ENCODE data around the gene HDAC9. TPM values are rescaled to one million over a fixed set of nuclear protein-coding genes. Genes with fewer than 3 reads are reported as not detected.

Gene HDAC9
- total RNA-seq, 1 experiment from 2014 or later, result 7.7 TPM

DNA sequence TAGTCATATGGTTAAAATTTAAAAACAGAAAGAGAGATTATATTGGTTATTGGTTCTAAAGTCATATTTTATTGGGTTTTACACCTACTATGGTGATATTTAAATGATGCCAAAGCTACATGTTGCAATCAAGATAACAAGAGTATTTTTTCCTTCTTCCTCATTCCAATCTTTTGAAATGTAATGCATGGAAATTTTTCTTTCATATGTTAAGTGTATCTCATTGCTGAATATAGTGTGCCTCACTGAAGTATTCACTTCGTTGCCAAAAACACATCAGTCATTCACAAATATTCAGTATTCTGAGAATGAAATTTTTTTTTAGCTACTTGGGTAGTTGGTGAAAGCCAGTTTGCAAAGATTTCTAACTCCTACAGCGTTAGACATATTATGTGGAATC is 19.5 kb downstream of the HDAC9 start:
- Mint-ChIP-seq H3K4me1 (peaks cover 11 to 27% of the 10 kb centered on the region in 2 experiments), H3K36me3 (ENCODE audit: insufficient read depth in 1 of 3, low read depth in 3 of 3) (no peaks in the 10 kb centered on the region; a peak in 1 of 7 replicates)
- no peak overlapping the region for H4K91ac ChIP-seq (ENCODE audit: insufficient read length, low read depth, low read length)

More for the DNA sequence above, 19.5 kb downstream of the HDAC9 start:
- Histone ChIP-seq H3K4ac (ENCODE audit: low read depth, low read length) (no peak overlapping the region), H2BK15ac (ENCODE audit: low read depth, low read length) (no peak overlapping the region), H2BK120ac (ENCODE audit: low read depth, low read length, poor library complexity, severe bottlenecking) (no peak overlapping the region), H3K79me2 (ENCODE audit: insufficient read depth, low read length) (no peaks in the 10 kb centered on the region), H2BK5ac (ENCODE audit: insufficient read length, low read length) (no peak overlapping the region), H4K20me1 (ENCODE audit: control insufficient read depth, insufficient read depth, insufficient read length) (no peaks in the 10 kb centered on the region), H3K14ac (ENCODE audit: insufficient read depth, low read length) (no peak overlapping the region), H3K9ac (ENCODE audit: extremely low read depth, insufficient read length, low read length) (no peak overlapping the region), H3K18ac (ENCODE audit: insufficient read length, low read depth, low read length) (no peak overlapping the region), H3K4me2 (ENCODE audit: insufficient read depth, insufficient read length, low read length) (no peak overlapping the region), H2BK12ac (ENCODE audit: insufficient read length, low read depth, low read length) (no peak overlapping the region), H3K79me1 (ENCODE audit: insufficient read depth, low read depth, low read length, poor library complexity, severe bottlenecking) (no peaks in the 10 kb centered on the region), H3T11ph (ENCODE audit: low read length) (no peak overlapping the region), H4K8ac (replicated peaks; ENCODE audit: insufficient read length, low read depth, low read length) (no peak overlapping the region), H3K56ac (ENCODE audit: insufficient read length, low read depth, low read length) (no peak overlapping the region), H2AFZ (ENCODE audit: low read length) (no peak overlapping the region), H3K23me2 (ENCODE audit: insufficient read length, low read depth, low read length, poor library complexity, severe bottlenecking) (no peaks in the 10 kb centered on the region), H4K5ac (ENCODE audit: insufficient read length, low read depth, low read length) (no peak overlapping the region), H3K27me3 (ENCODE audit: insufficient read depth, low read length) (no peaks in the 10 kb centered on the region), H3K9me3 (ENCODE audit: control insufficient read depth, low read depth, low read length) (no peaks in the 10 kb centered on the region), H3K4me1 (ENCODE audit: insufficient read depth, low read length) (peaks cover 2% of the 10 kb centered on the region; the same call in 1 of the 2 replicates), H3K27ac (ENCODE audit: insufficient read length, low read depth, low read length) (peak overlapping the region; percentile 33), H3K23ac (ENCODE audit: insufficient read length, low read depth, low read length) (no peak overlapping the region), H2AK5ac (ENCODE audit: insufficient read length, low read length) (no peak overlapping the region), H2BK20ac (ENCODE audit: low read depth, low read length, poor library complexity, severe bottlenecking) (no peak overlapping the region)
- no peak for DNase-seq
- TF ChIP-seq, protein P1, sequence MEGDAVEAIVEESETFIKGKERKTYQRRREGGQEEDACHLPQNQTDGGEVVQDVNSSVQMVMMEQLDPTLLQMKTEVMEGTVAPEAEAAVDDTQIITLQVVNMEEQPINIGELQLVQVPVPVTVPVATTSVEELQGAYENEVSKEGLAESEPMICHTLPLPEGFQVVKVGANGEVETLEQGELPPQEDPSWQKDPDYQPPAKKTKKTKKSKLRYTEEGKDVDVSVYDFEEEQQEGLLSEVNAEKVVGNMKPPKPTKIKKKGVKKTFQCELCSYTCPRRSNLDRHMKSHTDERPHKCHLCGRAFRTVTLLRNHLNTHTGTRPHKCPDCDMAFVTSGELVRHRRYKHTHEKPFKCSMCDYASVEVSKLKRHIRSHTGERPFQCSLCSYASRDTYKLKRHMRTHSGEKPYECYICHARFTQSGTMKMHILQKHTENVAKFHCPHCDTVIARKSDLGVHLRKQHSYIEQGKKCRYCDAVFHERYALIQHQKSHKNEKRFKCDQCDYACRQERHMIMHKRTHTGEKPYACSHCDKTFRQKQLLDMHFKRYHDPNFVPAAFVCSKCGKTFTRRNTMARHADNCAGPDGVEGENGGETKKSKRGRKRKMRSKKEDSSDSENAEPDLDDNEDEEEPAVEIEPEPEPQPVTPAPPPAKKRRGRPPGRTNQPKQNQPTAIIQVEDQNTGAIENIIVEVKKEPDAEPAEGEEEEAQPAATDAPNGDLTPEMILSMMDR (conservative IDR thresholded peaks at IDR 0.05), result no peak
- no peaks in the 10 kb centered on the region for H3K27me3 Mint-ChIP-seq (ENCODE audit: low read depth)
- no peaks in the 10 kb centered on the region for H3K9me3 Mint-ChIP-seq
- no peak overlapping the region; a peak in 1 of 5 replicates for H3K4me3 Mint-ChIP-seq
- H3K27ac Mint-ChIP-seq, result peak overlapping the region in 2 of 3 experiments; percentile 6 to 8; a peak in 2 of 7 replicates
- no CpG with 5 or more reads among the region's 2 CpGs for WGBS (ENCODE audit: extremely low coverage, insufficient read length, low lambda C conversion rate)

Measured in H9 (cell line).